ENCODE data around the gene SATB1. TPM values are rescaled to one million over a fixed set of nuclear protein-coding genes. Genes with fewer than 3 reads are reported as not detected.
A peak's percentile ranks its signal among the peaks of the same experiment; 100 is the strongest.

The SATB1 gene
- total RNA-seq, 4 donors from 2014 or later, result 27.7 to 85.3 (median 67.1) TPM

DNA sequence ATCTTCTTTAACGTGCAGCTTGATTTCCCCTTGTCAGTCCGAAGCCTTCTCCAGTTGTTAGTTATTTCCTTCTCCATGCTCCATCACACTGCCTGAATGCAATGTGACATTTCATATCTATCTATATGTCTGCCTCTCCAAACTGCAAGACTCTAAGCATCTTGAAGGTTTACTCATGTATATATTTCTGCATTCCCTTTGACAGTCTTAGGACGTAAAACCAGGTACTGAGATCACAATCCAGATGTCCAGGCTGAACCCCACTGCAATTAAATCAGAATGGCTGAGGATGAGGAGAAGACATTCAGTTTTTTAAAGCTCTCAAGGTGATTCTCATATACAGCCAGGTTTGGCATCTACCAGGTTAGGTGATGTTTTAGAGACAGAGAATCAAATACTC is 6.1 kb upstream of the SATB1 start:
- H3K27ac ChIP-seq, result no peak overlapping the region
- peaks cover 0 to 7% (median 3%) of the 10 kb centered on the region in 4 donors for H3K4me1 ChIP-seq
- H3K9me3 ChIP-seq, result no peaks in the 10 kb centered on the region
- intact Hi-C loops (cut with DNase I; ENCODE audit: low total_unique reads), result no loop called here
- H3K4me3 ChIP-seq, result no peak overlapping the region
- no peaks in the 10 kb centered on the region for H3K36me3 ChIP-seq
- H3K27me3 ChIP-seq, result no peaks in the 10 kb centered on the region
- WGBS, 2 donors (ENCODE audit: low coverage in 1 of 2), result 73 to 100% methylated on average over 1 to 3 of the region's 3 CpGs
- TF ChIP-seq POLR2AphosphoS5 (IDR thresholded peaks at IDR 0.05) (no peak), POLR2A (IDR thresholded peaks at IDR 0.05) (no peak), EP300 (IDR thresholded peaks at IDR 0.05; ENCODE audit: low read depth) (no peak), CTCF (IDR thresholded peaks at IDR 0.05) (no peak)
- no peak for DNase-seq
- in situ Hi-C loops (cut with MboI; ENCODE audit: low pct_ligation_motif_present in 1 of 4, low pct_unique_long_range_greater_than_20kb in 1 of 4, low sequenced_read_pairs in 3 of 4), result no loop called here

DNA sequence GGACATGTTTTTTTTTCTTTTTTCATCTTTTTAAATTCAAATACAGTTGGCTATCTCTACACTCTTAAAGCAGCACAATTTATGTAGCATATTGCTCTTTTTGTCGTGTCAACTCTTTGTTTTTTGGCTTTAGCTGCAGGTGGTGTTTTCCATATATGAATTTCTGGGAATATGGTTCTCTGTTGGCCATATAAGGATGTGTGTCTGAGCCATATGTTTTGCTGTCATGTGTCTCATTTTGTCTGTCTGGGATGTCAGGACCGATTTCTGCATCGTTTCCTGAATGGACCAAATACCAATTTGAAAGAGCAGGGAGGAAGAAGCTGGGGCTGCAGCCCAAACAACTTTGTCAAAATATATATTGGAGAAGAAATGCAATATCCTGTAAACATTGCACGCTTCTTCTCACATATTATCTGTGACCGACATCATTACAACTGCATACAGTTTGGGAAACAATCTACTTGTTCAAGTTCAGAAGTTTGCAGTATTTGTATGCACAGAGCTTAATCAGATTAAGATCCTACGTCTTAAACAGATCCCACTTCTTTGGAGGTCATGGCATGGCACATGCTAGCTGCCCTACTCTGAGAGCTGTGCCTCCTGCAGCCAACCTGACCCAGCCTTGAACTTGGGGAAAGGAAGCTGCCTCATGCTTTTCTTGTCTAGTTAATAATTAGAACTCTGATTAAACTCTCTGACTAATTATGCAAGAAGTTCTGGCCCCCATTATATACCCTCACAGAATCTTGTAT is 4.0 kb upstream of the SATB1 start:
- H3K4me1 ChIP-seq, result peaks cover 0 to 12% (median 4%) of the 10 kb centered on the region in 4 donors
- no peak overlapping the region for H3K27ac ChIP-seq
- no peaks in the 10 kb centered on the region for H3K27me3 ChIP-seq
- in situ Hi-C loops (cut with MboI; ENCODE audit: low pct_ligation_motif_present in 1 of 4, low pct_unique_long_range_greater_than_20kb in 1 of 4, low sequenced_read_pairs in 3 of 4), result no loop called here
- H3K9me3 ChIP-seq, result no peaks in the 10 kb centered on the region
- DNase-seq, result no peak
- intact Hi-C loops (cut with DNase I; ENCODE audit: low total_unique reads), result no loop called here
- TF ChIP-seq POLR2AphosphoS5 (IDR thresholded peaks at IDR 0.05) (no peak), EP300 (IDR thresholded peaks at IDR 0.05; ENCODE audit: low read depth) (no peak), CTCF (IDR thresholded peaks at IDR 0.05) (no peak), POLR2A (IDR thresholded peaks at IDR 0.05) (no peak)
- H3K4me3 ChIP-seq, result no peak overlapping the region
- WGBS, 2 donors (ENCODE audit: low coverage in 1 of 2), result 74% methylated on average over 5 to 6 of the region's 6 CpGs
- no peaks in the 10 kb centered on the region for H3K36me3 ChIP-seq

DNA sequence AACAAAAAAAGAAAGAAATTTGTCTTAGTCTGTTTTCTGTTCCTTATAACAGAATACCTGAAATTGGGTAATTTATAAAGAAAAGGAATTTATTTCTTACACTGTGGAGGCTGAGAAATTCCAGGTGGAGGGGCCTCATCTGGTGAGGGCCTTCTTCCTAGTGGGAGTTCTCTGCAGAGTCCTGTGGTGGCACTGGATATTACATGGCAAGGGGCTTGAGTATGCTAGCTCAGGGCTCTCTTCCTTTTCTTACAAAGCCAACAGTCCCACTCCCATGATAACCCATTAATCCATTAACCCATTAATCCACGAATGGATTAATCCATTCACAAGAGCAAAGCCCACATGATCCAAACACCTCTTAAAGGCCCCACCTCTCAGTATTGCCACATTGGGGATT is 2.9 kb upstream of the SATB1 start:
- H3K4me1 ChIP-seq, result peaks cover 0 to 14% (median 7%) of the 10 kb centered on the region in 4 donors
- H3K4me3 ChIP-seq, result no peak overlapping the region
- no peak overlapping the region for H3K27ac ChIP-seq
- in situ Hi-C loops (cut with MboI; ENCODE audit: low pct_ligation_motif_present in 1 of 4, low pct_unique_long_range_greater_than_20kb in 1 of 4, low sequenced_read_pairs in 3 of 4) (no loop called here), intact Hi-C loops (cut with DNase I; ENCODE audit: low total_unique reads) (no loop called here)
- no peaks in the 10 kb centered on the region for H3K27me3 ChIP-seq
- H3K36me3 ChIP-seq, result no peaks in the 10 kb centered on the region
- H3K9me3 ChIP-seq, result no peaks in the 10 kb centered on the region
- 67 to 85% methylated on average over 1 of the region's 1 CpG for WGBS, 2 donors (ENCODE audit: low coverage in 1 of 2)
- TF ChIP-seq POLR2A (IDR thresholded peaks at IDR 0.05) (no peak), EP300 (IDR thresholded peaks at IDR 0.05; ENCODE audit: low read depth) (no peak), CTCF (IDR thresholded peaks at IDR 0.05) (no peak), POLR2AphosphoS5 (IDR thresholded peaks at IDR 0.05) (no peak)
- no peak for DNase-seq

GRCh38 chr3:18426597-18427193 is 1.6 kb upstream of the SATB1 start:
- Histone ChIP-seq H3K27ac (peak overlapping the region; percentile 91 to 95 (median 93)), H3K36me3 (no peaks in the 10 kb centered on the region), H3K27me3 (no peaks in the 10 kb centered on the region), H3K4me3 (peak overlapping the region in 1 of 4 donors; percentile 92), H3K4me1 (peaks cover 7 to 28% (median 17%) of the 10 kb centered on the region in 4 donors), H3K9me3 (no peaks in the 10 kb centered on the region)
- DNase-seq, result no peak
- in situ Hi-C loops (cut with MboI; ENCODE audit: low pct_ligation_motif_present in 1 of 4, low pct_unique_long_range_greater_than_20kb in 1 of 4, low sequenced_read_pairs in 3 of 4), result no loop called here
- TF ChIP-seq POLR2AphosphoS5 (IDR thresholded peaks at IDR 0.05) (no peak), CTCF (IDR thresholded peaks at IDR 0.05) (no peak), POLR2A (IDR thresholded peaks at IDR 0.05) (no peak), EP300 (IDR thresholded peaks at IDR 0.05; ENCODE audit: low read depth) (no peak)
- WGBS, 2 donors (ENCODE audit: low coverage in 1 of 2), result 24 to 25% methylated on average over 3 of the region's 3 CpGs
- intact Hi-C loops (cut with DNase I; ENCODE audit: low total_unique reads), result no loop called here

Data from transverse colon (tissue), 4 donors.